ENCODE results near the gene EFCAB8. TPM values are rescaled to one million over a fixed set of nuclear protein-coding genes. Genes with fewer than 3 reads are reported as not detected.

Gene EFCAB8
- total RNA-seq, 2 experiments from 2014 or later = not detected

DNA sequence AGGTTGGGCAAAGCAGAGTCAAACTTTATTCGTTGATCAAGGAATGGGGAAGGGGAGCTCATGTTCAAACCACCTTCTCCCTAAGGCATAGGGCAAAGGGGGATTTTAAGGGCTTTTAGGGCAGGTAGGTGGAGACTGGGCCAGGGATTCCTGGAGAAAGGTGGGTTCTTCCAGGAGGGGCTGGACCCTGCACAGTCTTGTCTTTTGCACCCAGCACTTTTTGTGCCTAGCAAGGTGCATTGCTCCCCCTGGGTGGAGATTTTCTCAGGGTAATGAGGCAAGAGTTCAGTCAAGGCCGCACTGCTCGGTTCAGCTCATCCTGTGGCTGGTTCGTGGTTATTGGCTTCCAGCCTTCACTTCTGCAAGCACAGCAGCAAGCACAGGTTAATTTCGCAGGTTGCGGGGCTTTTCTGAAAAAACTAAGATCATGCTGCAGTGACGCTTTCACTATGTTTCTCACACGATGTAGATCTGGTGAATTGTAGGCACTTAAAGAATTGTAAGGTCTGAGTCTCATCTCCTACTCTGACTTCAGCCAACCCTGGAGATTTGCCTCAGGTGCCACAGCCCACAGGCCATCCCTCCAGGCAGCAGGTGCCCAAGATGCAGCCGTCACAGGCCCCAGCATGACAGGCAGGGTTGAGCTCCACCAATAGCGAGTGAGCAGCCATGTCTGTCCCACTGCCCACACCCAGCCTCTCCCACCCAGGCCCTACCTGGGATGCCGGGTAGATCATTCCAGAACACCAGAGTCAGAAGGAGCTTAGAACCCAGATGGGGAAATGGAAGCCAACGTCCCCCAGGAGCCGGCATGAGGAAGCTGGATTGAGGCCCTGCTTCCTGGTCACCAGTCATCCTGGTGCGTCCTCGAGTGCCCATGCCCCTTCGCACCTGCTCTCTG, 108.4 kb downstream of the EFCAB8 start:
- Histone ChIP-seq H3K9me2 (ENCODE audit: insufficient read depth, low read length) (no peaks in the 10 kb centered on the region), H3K4me1 (ENCODE audit: insufficient read depth, low read length, poor library complexity, severe bottlenecking) (peaks cover 13% of the 10 kb centered on the region), H3K79me2 (ENCODE audit: insufficient read depth, low read depth, low read length) (no peaks in the 10 kb centered on the region), H3K9me3 (ENCODE audit: low read length) (no peaks in the 10 kb centered on the region), H3K36me3 (ENCODE audit: insufficient read depth, low read length) (no peaks in the 10 kb centered on the region), H2AFZ (ENCODE audit: low read length) (no peak overlapping the region), H3K4me3 (ENCODE audit: low read depth, low read length, poor library complexity, severe bottlenecking) (no peak overlapping the region), H3K4me2 (ENCODE audit: low read length) (no peak overlapping the region), H4K20me1 (ENCODE audit: insufficient read depth, low read length) (no peaks in the 10 kb centered on the region), H3K27ac (ENCODE audit: low read depth, low read length, poor library complexity, severe bottlenecking) (no peak overlapping the region)
- DNase-seq (ENCODE audit: low spot score) = no peak
- ChIA-PET CTCF (ENCODE audit: unreplicated experiment) (no interaction called here), POLR2A (no interaction called here)
- no TSS peak for BruUV-seq (replicated peaks)
- intact Hi-C loops (cut with micrococcal nuclease; ENCODE audit: unreplicated experiment) = no loop called here
- no peak for TF ChIP-seq EZH2phosphoT487 (IDR thresholded peaks at IDR 0.05; ENCODE audit: borderline replicate concordance, low read depth, low read length)
- TF ChIP-seq, protein P1, sequence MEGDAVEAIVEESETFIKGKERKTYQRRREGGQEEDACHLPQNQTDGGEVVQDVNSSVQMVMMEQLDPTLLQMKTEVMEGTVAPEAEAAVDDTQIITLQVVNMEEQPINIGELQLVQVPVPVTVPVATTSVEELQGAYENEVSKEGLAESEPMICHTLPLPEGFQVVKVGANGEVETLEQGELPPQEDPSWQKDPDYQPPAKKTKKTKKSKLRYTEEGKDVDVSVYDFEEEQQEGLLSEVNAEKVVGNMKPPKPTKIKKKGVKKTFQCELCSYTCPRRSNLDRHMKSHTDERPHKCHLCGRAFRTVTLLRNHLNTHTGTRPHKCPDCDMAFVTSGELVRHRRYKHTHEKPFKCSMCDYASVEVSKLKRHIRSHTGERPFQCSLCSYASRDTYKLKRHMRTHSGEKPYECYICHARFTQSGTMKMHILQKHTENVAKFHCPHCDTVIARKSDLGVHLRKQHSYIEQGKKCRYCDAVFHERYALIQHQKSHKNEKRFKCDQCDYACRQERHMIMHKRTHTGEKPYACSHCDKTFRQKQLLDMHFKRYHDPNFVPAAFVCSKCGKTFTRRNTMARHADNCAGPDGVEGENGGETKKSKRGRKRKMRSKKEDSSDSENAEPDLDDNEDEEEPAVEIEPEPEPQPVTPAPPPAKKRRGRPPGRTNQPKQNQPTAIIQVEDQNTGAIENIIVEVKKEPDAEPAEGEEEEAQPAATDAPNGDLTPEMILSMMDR (conservative IDR thresholded peaks at IDR 0.05; ENCODE audit: low read length) = no peak

DNA sequence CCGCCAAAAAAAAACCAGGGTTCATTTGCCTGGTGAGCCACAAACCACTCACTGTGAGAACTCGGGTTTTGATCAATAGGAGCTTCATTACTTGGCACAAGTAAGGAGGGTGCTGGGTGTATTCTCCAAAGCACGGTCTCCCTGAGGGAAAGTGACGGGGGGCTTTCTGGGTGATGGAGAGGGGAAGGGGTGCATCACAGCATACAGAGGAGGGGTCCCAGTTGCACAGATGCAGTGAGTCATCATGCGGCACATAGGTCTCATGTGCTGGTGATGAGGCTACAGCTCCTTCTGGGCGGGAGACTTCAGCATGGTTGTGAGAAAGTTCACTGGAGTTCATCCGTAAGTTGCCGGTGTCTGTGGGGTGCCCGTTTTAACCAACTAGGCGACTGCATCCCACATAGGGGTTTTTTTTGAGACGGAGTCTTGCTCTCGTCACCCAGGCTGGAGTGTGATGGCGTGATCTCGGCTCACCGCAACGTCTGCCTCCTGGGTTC, 109.3 kb downstream of the EFCAB8 start:
- intact Hi-C loops (cut with micrococcal nuclease; ENCODE audit: unreplicated experiment) = no loop called here
- H3K9me2 ChIP-seq (ENCODE audit: insufficient read depth, low read length) = no peaks in the 10 kb centered on the region
- no peaks in the 10 kb centered on the region for H3K36me3 ChIP-seq (ENCODE audit: insufficient read depth, low read length)
- no peak overlapping the region for H3K4me3 ChIP-seq (ENCODE audit: low read depth, low read length, poor library complexity, severe bottlenecking)
- no peaks in the 10 kb centered on the region for H4K20me1 ChIP-seq (ENCODE audit: insufficient read depth, low read length)
- H3K27ac ChIP-seq (ENCODE audit: low read depth, low read length, poor library complexity, severe bottlenecking) = no peak overlapping the region
- no peak overlapping the region for H2AFZ ChIP-seq (ENCODE audit: low read length)
- CTCF ChIA-PET (ENCODE audit: unreplicated experiment) = no interaction called here
- no peak overlapping the region for H3K4me2 ChIP-seq (ENCODE audit: low read length)
- POLR2A ChIA-PET = no interaction called here
- no TSS peak for BruUV-seq (replicated peaks)
- TF ChIP-seq EZH2phosphoT487 (IDR thresholded peaks at IDR 0.05; ENCODE audit: borderline replicate concordance, low read depth, low read length) = no peak
- TF ChIP-seq, protein P1 (conservative IDR thresholded peaks at IDR 0.05; ENCODE audit: low read length) = no peak
- H3K4me1 ChIP-seq (ENCODE audit: insufficient read depth, low read length, poor library complexity, severe bottlenecking) = peaks cover 21% of the 10 kb centered on the region
- H3K9me3 ChIP-seq (ENCODE audit: low read length) = no peaks in the 10 kb centered on the region
- no peak for DNase-seq (ENCODE audit: low spot score)
- no peaks in the 10 kb centered on the region for H3K79me2 ChIP-seq (ENCODE audit: insufficient read depth, low read depth, low read length)

All from OCI-LY7 (cell line).